Measurements from ENCODE around the gene RAB6A.

Gene RAB6A

DNA sequence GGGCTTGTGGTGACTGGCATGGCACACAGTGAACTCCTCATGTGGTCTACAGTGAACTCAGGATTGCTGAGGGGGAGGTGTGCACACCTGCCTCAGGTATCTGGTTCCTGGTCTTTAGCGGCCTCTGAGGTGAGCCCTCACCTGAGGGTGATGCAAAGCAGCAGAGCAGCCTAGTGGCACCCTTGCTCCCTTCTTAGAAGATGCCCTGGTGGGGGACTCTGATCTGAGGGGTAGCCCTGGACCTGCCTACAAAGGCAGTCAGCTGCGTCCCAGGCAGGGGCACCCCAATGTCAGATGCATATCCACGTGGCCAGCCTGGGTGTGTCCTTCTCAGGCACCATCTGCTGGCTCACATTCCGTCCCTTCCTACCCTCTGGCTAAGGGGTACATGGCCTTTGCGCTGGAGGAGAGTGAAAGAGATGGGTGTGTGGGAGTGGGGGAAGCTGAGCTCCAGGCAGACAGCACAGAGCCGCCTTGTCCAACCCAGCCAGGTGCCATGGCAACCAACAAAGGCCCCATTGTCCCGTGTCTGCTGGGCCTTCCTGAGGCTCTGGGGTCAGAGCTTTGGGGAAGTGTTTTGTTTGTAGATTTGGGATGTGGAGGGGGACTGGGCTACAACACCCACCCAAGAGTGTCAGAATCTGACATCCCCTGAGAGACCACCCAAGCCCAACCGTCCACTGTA lies 108.7 kb downstream of the RAB6A start:
- DNase-seq = no peak

DNA sequence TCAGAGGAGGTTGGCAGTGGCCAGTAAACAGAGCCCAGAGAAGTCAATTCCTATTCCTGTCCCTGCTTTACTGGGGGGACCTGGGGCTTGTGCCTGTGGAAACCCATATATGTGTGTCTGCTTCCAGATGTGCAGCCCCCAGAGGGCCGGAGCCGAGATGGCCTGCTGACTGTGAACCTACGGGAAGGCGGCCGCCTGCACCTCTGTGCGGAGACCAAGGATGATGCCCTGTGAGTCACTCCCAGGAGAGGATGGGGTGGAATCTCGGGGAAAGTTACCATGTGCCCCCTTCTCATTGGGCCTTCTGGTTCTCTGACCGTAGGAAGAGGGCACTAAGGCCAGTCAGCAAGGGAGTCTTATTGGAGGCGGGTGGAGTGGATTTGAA lies 109.2 kb downstream of the RAB6A start:
- no peak for DNase-seq

DNA sequence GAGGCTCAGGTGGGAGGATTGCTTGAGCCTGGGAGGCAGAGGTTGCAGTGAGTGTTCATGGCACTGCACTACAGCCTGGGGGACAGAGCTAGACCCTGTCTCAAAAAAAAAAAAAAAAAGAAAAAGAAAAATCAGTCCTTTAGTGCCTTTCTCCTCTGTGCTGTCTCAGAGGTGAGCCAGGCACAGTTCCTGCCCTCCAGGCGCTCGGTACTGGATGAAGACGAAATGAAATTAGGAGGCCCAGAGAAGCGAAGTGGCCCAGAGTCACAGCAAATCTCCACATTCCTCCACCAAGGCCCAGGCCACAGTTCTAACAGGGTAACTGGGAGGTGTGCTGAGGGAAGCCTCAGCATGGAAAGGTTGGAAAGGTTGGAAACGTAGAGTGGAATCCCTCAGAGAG lies 109.6 kb downstream of the RAB6A start:
- DNase-seq = no peak

DNA sequence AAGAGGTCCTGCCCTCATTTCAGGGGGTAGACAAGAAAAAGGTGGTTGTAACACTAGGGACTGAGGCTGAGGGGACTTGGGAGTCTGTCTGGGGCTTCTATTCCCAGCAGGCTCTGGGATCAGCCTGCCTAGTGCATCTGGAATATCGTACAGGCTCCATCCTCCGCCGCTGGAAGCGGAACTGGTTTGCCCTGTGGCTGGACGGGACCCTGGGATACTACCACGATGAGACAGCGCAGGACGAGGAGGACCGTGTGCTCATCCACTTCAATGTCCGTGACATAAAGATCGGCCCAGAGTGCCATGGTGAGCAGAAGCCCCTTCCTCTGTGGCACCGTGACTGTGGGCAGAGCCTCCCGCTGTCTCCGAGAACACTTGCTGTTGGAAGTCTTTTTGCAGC lies 110.5 kb downstream of the RAB6A start:
- no peak for DNase-seq

GRCh38 chr11:73649206-73649605 lies 111.7 kb downstream of the RAB6A start:
- DNase-seq = no peak

DNA sequence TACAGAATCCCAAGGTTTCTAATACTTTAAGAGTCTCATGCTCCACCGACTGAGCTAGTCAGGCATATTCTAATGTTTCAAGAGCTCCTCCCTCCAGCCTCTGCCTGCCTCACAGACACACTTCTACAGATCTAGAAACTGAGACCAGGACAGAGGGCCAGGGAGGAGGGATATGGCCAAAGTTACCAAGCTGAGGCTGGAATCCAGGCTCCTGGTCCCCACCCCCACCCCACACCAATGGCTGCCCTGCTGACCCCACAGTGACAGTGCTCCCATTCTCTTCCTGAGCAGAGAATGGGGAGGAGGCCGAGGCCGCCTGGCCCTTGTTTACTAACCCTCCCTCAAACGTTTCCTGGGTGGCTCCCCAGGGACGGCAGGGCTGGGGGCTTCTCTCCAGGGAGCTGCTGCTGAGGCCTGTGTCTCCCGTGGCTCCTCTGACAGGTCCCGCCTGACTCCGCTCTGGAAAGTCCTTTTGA lies 112.3 kb downstream of the RAB6A start:
- DNase-seq = no peak

DNA sequence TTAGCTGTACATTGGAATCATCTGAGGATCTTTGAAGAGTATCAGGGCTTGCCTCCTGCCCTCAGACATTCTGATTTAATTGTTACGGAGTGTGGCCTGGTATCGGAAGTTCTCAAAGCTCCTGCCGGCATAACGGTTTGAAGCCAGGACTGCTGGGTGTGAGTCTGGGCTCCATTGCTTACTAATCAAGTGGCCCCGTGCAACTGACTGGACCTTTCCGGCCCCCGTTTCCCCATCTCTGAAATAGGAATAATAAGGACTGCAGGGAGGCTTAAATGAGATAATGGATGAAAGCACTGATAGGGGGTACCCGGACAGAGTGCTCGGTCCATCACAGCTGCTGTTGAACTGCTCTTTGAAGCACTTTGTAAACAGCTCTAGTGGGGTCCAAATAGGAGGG lies 112.8 kb downstream of the RAB6A start:
- DNase-seq = no peak

DNA sequence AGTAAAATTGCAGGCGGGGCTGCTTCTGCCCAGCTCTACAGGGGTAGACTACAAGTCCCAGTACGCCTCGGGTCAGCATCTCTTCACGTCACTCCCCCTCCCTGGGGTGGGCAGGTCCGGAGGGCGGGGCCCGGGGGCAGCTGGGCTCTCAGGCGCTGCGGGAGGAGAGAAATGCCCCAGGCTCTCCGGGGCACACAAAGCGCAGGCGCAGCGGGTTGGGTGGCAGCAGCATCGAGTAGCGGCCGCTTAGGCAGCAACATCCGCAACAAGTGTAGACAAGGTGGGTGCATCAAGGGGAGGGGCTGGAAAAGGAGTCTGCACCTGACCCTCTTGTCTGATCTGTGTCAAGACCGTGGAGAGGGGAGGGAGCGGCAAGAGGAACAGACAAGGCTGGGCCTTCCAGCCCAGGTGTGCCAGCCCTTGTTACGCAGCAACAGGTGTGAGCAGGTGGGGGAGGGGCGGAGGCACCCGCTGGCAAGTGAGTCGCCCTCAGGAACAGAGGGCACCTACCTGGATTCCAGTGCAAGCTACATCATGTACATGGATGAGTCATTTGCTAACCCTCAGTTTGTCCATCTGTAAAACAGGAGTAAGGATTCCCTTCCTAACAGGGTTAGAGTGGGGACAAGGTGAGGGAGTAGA lies 113.3 kb downstream of the RAB6A start:
- peak; percentile 86 for DNase-seq

DNA sequence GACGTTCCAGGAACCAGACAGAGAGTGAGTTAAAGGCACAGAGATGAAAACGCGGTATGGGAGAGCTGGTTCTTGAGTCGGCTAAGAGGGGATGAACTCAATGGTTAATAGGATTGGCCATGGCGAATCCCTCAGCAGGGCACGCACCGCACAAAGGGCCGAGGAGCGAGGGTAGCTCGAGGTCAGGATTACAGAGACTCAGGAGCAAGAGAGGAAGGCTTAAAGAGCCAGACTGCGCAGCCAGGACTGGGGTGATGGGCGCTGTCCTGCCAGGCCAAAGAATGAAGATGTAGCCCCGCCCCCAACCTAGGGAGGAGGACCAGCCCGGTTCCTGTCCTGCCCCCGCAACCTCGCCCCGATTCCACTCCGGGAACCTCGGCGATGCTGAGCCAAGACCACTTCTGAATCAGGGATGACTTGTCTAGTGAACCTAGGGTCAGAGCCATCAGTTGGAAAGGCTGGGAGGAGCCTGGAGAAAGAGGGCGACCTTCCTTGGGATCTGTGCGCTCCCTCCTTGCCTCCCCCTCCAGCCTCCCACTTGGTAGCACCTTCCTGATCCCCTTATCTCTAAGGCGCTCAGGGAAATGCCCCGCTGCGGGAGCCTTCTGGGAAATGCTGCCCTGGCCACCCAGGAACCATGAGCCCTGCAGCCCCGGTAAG lies 114.8 kb downstream of the RAB6A start, which contains the start of gene PLEKHB1:
TSS of gene PLEKHB1 (plus strand) at position 610 of the 660 bp plus-strand sequence. CDS start at position 638, 28 bp downstream.
- DNase-seq = no peak

DNA sequence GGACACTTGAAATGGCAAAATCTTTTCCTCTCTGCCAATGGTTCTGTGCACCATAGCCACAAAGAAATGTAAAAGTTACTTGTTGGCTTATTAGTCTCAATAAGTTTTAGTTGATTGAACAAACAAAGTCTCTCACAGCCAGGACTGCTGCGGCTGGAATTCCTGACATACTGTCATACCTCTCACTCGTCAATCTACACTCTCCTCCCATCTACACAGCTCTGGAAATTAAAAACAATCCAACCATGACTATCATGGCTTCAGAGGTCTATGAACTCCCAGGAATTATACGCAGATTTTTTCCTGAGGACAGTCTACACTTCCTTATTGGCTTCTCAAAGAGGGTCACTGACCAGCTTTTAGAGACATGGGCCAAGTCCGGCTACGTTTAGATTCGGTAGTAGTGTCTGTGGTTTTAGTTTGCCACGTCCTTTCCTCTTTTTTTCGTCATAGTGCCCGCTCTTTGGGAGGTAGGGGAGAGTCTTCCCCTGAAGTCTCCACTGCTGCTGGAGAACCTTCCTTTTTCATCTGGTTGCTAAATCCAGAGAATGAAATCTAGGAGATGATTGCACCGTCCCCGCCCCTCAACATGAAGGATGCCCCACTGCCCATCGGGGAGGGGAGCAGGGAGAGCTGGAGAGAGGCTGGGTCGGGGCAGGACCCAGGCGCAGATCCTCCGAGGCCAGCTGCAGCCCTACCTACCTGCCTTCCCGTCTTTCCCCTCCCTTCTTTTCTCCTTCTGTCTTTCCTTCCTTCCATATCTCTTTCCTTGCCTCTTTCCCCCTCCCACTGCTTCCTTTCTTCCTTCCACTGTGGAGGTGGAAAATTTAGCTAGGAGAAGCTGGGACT lies 115.5 kb downstream of the RAB6A start:
- DNase-seq = no peak

DNA sequence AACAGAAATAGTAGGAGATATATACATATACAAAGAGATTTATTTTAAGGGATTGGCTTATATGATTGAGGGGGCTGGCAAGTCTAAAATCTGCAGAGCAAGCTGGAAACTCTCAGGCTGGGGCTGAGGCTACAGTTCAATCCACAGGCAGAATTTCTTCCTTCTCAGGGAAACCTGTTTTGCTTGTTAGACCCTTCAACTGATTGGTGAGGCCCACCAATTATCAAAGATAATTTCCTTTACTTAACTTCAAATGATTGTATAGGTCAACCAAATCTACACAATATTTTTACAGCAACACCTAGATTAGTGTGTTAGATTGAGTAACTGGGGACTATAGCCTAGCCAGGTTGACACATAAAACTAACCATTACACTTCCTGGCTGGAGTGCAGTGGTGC lies 119.2 kb downstream of the RAB6A start:
- no peak for DNase-seq

DNA sequence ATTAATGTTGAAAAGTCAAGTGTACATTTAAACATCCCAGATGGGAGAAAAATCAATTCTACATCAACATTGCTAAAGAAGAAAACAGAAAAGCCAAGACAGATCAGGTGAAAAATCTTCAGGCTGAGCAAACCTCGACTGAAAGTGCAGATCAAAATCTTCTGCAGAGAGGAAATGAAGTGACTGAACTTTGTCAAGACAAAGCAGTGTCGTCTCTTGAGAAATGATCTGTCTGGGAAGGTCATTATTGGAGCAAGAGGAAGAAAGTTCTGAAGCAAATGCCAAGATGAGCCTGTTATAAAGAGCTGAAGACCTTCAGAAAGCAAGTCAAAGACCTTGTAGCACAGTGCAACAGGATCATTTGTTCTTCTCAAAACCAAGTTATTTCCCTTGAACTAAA lies 120.3 kb downstream of the RAB6A start:
- DNase-seq = no peak

DNA sequence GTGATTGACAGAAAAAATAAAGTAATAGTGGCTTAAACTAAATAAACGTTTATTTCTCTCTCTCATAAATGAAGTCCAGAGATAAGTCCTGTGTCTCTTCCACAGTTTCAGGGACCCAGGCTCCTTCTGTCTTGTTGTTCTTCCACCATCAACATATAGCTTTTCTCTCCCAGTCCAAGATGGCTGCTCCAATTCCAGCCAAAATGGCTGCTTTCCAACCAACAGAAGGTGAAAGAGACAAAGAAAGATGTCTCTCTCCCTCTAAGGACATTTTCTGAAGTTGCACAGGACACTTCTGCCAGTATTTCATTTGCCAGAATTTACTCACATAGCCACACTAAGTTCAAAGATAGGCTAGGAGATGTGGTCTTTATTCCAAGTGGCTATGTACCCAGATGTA lies 123.9 kb downstream of the RAB6A start:
- DNase-seq = no peak

DNA sequence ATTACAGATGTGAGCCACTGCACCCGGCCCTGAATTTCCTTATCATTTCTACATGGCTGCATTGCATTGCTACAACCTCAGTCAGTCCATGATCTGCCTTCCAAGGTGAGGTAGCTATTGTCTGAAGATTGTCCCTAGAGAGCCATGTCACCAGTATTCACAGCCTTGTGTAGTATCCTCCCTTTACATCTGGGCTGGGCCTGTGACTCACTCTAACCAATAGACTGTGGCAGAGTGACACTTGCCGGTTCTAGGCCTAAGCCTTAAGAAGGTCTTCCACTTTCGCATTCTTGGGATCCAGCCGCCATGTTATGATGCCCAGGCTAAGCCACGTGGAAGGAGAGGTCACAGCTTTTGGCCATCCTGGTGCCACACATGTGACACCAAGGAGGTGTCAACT lies 124.6 kb downstream of the RAB6A start:
- no peak for DNase-seq

DNA sequence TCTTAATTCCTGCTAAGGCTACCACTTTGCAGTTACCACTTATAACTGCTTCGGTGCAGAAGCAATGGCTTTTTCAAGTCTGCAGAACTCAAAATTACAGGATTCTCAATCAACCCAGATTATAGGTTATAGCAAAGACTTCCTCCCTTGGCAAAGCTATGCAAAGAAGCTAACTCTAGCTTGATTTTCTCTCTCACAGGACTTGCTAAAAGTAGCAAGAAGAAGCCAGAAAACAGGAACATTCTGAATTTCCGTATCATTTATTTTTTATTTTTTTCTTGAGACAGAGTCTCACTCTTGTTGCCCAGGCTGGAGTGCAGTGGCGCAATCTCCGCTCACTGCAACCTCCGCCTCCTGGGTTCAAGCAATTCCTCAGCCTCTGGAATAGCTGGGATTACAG lies 125.2 kb downstream of the RAB6A start:
- DNase-seq = no peak

- DNase-seq = no peak
Measured at GRCh38 chr11:73633999-73634398, 126.9 kb downstream of the RAB6A start.

GRCh38 chr11:73632996-73633395 lies 127.9 kb downstream of the RAB6A start:
- no peak for DNase-seq

DNA sequence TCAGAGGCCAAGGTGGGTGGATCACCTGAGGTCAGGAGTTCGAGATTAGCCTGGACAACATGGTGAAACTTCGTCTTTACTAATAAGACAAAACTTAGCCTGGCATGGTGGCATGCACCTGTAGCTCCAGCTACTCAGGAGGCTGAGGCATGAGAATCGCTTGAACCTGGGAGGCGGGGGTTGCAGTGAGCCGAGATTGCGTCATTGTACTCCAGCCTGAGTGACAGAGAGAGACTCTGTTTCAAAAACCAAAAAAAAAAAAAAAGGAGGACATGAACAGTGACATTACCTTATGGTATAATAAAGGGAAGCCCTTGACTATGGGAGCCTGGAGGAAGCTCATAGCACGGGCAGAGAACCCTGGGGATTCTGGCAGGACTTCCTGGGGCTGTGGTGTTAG lies 131.0 kb downstream of the RAB6A start:
- no peak for DNase-seq

DNA sequence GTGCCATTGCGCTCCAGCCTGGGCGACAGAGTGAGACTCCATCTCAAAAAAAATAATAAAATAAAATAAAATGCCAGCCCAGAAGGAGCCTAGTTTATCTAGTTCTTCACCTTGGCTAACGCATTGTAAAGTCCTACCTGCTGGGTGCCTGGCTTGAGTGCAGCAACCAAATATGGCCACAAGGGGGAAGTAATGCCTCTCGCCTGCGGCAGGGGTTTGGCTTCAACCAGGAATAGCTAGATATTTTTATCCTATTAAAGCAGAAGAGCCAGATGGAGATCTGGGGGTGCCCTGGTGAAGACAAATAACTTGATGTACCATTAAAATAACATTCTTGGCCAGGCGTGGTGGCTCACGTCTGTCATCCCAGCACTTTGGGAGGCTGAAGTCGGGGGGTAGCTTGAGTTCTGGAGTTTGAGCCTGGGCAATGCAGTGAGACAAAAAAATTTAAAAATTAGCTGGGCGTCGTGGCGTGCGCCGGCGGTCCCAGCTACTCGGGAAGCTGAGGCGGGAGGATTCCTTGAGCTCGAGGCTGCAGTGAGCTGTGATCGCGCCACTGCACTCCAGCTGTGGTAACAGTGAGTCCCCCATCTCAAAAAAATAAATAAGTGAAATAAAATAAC lies 135.1 kb downstream of the RAB6A start:
- peak; percentile 61 for DNase-seq

Measured in activated T-cell treated with anti-CD3 and anti-CD28 coated beads for 4 hours (primary cell).